ENCODE data around the gene AOPEP. TPM values are rescaled to one million over a fixed set of nuclear protein-coding genes. Genes with fewer than 3 reads are reported as not detected.
A peak's percentile ranks its signal among the peaks of the same experiment; 100 is the strongest.

The AOPEP gene
- total and polyA plus RNA-seq, 7 donors: 28.0 to 490 (median 184) TPM

DNA sequence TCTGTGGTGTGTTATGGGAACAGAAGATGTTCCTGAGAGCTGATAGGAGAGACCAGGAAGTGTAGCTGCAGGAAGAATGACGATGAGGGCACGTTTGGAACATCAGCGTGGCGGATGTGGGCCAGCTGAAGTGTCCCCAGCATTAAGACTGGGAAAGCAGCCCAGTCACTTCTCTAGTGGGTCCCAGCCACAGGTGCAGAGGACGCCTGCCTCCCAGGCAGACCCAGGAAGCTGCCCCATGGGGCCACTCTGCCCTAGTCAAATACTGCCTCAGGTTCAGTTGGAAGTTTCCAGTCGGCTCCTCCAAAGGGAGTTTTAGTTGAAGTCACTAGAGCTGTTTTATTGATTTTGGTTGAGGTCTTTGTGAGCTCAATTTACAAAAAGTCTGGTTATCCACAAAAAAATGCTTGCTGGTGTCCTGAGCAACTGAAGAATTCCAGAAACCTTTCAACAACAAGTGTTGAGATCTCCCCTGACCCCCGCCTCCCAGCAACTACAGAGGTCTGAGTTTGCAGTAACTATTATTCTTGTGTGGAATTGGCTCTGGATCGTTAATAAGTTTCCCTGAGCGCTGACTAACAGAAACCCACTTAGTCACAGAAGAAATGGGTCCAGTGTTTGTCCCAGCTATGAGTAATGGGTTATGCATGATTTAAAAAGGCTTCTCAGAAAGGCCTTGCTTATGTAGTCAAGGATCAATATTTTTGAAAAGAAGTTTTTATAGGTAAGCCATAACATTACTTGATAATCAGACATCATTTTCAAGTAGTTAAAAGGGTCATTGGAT is 296.9 kb downstream of the AOPEP start:
- Histone ChIP-seq H3K4me1 (peaks cover 0 to 100% (median 94%) of the 10 kb centered on the region in 4 donors), H3K27ac (peak overlapping the region; percentile 72 to 99 (median 89)), H3K36me3 (peaks cover 0 to 28% (median 11%) of the 10 kb centered on the region in 4 donors), H3K9me3 (no peaks in the 10 kb centered on the region), H3K4me3 (peak overlapping the region in 1 of 4 donors; percentile 8), H3K27me3 (no peaks in the 10 kb centered on the region)
- no peak for DNase-seq
- intact Hi-C loops (cut with DNase I): no loop called here
- 78 to 80% methylated on average over 9 of the region's 9 CpGs for WGBS, 2 donors
- TF ChIP-seq POLR2AphosphoS5 (IDR thresholded peaks at IDR 0.05) (peak in 1 of 4 donors; percentile 12), EP300 (IDR thresholded peaks at IDR 0.05) (no peak), POLR2A (IDR thresholded peaks at IDR 0.05) (no peak)
- TF ChIP-seq, protein P1, sequence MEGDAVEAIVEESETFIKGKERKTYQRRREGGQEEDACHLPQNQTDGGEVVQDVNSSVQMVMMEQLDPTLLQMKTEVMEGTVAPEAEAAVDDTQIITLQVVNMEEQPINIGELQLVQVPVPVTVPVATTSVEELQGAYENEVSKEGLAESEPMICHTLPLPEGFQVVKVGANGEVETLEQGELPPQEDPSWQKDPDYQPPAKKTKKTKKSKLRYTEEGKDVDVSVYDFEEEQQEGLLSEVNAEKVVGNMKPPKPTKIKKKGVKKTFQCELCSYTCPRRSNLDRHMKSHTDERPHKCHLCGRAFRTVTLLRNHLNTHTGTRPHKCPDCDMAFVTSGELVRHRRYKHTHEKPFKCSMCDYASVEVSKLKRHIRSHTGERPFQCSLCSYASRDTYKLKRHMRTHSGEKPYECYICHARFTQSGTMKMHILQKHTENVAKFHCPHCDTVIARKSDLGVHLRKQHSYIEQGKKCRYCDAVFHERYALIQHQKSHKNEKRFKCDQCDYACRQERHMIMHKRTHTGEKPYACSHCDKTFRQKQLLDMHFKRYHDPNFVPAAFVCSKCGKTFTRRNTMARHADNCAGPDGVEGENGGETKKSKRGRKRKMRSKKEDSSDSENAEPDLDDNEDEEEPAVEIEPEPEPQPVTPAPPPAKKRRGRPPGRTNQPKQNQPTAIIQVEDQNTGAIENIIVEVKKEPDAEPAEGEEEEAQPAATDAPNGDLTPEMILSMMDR (IDR thresholded peaks at IDR 0.05): no peak

DNA sequence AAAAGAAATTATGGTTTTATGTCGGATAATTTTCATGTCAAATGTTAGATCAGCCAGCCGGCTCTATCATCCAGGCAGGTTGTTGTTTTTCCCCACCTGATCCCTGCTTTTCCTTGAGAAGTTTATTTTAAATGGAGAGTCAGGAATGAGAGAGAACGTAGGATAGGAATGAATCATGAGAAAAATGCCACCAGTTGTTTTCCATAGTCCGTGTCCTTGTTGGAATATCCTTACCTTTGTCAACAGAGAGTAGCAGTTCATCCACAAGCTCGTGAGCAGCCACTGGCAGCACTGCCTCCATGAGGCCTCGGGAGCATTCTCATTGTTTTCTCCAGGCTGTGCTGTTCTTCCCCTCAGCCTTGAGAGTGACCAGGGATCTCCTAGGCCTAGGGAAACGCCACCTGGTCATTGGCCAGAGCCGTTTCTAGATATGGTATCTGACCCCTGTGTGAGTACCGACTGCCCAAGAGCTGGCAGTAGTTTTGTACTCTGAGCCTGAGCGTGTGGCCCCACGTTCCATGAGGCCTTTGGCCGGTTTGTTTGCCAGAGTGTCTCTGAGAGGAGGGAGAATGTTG is 297.7 kb downstream of the AOPEP start:
- Histone ChIP-seq H3K36me3 (peaks cover 0 to 27% (median 11%) of the 10 kb centered on the region in 4 donors), H3K4me1 (peaks cover 0 to 100% (median 94%) of the 10 kb centered on the region in 4 donors), H3K9me3 (no peaks in the 10 kb centered on the region), H3K27ac (peak overlapping the region; percentile 72 to 99 (median 89)), H3K4me3 (peak overlapping the region in 2 of 4 donors; percentile 1 to 8), H3K27me3 (no peaks in the 10 kb centered on the region)
- intact Hi-C loops (cut with DNase I): no loop called here
- TF ChIP-seq, protein P1 (IDR thresholded peaks at IDR 0.05): no peak
- TF ChIP-seq POLR2AphosphoS5 (IDR thresholded peaks at IDR 0.05): peak in 3 of 4 donors; percentile 26 to 47 (median 36)
- no peak for TF ChIP-seq POLR2A (IDR thresholded peaks at IDR 0.05)
- peak in 1 of 4 donors; percentile 22 for TF ChIP-seq EP300 (IDR thresholded peaks at IDR 0.05)
- no peak for DNase-seq
- WGBS, 2 donors: 56 to 64% methylated on average over 12 of the region's 12 CpGs

DNA sequence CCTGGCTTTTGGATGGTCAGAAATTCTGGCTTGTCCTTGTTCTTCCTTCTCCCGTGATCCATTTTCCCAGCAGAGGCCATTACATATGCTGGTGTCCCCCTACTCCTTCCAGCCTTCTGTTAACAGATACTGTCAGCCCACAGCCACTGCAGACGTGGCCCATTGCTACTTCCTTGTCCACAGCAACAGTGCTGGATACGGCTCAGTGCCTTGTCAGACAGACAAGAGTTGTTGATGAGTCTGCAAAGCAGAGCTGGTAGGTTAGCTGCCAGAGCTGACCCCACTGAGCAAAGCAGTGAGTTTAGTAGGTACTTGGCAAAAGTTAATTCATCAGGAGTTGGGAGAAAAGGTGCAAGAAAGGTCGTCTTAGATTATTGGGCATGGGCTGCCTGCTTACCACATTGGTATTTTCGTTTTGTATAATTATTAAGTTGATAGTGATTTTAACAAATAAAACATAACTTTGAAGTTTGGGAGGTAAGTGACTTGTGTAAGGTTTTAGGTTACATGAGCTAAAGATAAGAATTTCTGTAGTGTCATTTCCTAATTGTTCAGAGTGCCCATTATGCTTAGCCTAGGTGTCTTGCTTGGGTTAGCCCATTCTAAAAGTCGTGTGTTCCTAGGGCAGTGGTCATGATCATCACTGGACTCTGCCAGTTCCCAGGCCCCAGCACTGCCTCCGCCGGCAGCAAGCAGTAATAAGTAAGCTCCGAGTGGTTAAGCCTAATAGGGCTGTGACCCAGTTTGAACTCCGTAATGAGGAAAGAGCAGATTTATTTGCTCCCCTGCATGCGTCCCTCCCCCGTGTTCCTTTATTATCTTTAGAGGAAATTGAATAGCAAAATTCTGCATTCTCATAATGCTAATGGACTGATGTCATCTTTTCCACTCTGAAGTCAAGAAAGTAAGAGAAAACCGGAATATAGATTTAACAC is 299.0 kb downstream of the AOPEP start:
- no peaks in the 10 kb centered on the region for H3K9me3 ChIP-seq
- intact Hi-C loops (cut with DNase I): loop anchor here (5.0 kb wide), 1 partner anchor 243 kb away; no protein-coding TSS in a partner anchor
- peaks cover 0 to 14% (median under 1%) of the 10 kb centered on the region in 4 donors for H3K36me3 ChIP-seq
- no peaks in the 10 kb centered on the region for H3K27me3 ChIP-seq
- peak; percentile 87 for DNase-seq
- 22 to 54% methylated on average over 13 of the region's 13 CpGs for WGBS, 2 donors
- TF ChIP-seq, protein P1 (IDR thresholded peaks at IDR 0.05): peak in 2 of 4 experiments; percentile 29 to 33
- TF ChIP-seq POLR2AphosphoS5 (IDR thresholded peaks at IDR 0.05): peak; percentile 34 to 86 (median 69)
- TF ChIP-seq EP300 (IDR thresholded peaks at IDR 0.05): peak in 2 of 4 donors; percentile 68 to 75
- no peak for TF ChIP-seq POLR2A (IDR thresholded peaks at IDR 0.05)
- peaks cover 0 to 100% (median 94%) of the 10 kb centered on the region in 4 donors for H3K4me1 ChIP-seq
- H3K4me3 ChIP-seq: no peak overlapping the region
- peak overlapping the region; percentile 72 to 99 (median 89) for H3K27ac ChIP-seq

DNA sequence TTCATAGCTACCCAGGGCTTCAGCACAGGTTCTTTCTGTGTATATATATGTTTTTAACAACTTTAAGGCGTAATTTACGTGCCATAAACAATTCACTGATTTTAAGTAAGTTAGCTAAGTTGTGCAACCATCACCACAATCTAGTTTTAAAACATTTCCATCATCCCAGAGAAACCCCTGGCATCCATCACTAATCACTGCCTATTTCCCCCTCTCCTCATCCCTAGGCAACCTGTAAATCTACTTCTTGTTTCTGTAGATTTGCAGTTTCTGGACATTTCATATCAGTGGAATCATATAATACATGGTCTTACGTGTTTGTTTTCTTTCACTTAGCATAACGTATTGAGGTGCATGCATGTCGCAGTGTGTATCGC is 299.6 kb downstream of the AOPEP start:
- DNase-seq: no peak
- H3K36me3 ChIP-seq: peaks cover 0 to 10% (median 0%) of the 10 kb centered on the region in 4 donors
- no peaks in the 10 kb centered on the region for H3K27me3 ChIP-seq
- H3K4me3 ChIP-seq: no peak overlapping the region
- WGBS, 2 donors: 74 to 80% methylated on average over 6 of the region's 6 CpGs
- no peaks in the 10 kb centered on the region for H3K9me3 ChIP-seq
- peak overlapping the region; percentile 72 to 99 (median 89) for H3K27ac ChIP-seq
- peaks cover 0 to 100% (median 94%) of the 10 kb centered on the region in 4 donors for H3K4me1 ChIP-seq
- intact Hi-C loops (cut with DNase I): loop anchor here (5.0 kb wide), 1 partner anchor 244 kb away; no protein-coding TSS in a partner anchor
- TF ChIP-seq POLR2A (IDR thresholded peaks at IDR 0.05) (no peak), POLR2AphosphoS5 (IDR thresholded peaks at IDR 0.05) (no peak), EP300 (IDR thresholded peaks at IDR 0.05) (no peak)
- TF ChIP-seq, protein P1 (IDR thresholded peaks at IDR 0.05): no peak

Measured in sigmoid colon (tissue), 7 donors.